Sigmoid colon (tissue), 7 donors: ENCODE data around the gene CTNNA2. TPM values are rescaled to one million over a fixed set of nuclear protein-coding genes. Genes with fewer than 3 reads are reported as not detected.

Experiments
- DNase-seq: peaks from one replicate; pipeline ENCODE4 v3.0.0-alpha.2; 2019
- H3K27ac ChIP-seq, 4 donors: fragments of 200-600 bp; sonication (generic); one replicate each; pipeline ENCODE4 v1.5.1; 2016 to 2019; ENCODE audit warnings: mild to moderate bottlenecking in 1 of 4
- H3K27me3 ChIP-seq, 3 donors: fragments of 200-600 bp; sonication (generic); one replicate each; pipeline ENCODE4 v1.5.1; 2019; ENCODE audit warnings: mild to moderate bottlenecking in 1 of 3
- H3K36me3 ChIP-seq, 4 donors: fragments of 200-600 bp; sonication (generic); one replicate each; pipeline ENCODE4 v1.5.1; 2016 to 2019
- H3K4me1 ChIP-seq, 4 donors: fragments of 200-600 bp; sonication (generic); one replicate each; pipeline ENCODE4 v1.5.1; 2017 to 2019
- H3K4me3 ChIP-seq, 4 donors: fragments of 200-600 bp; sonication (generic); one replicate each; pipeline ENCODE4 v1.5.1; 2017 to 2019; ENCODE audit warnings: mild to moderate bottlenecking in 2 of 4, moderate library complexity in 1 of 4
- H3K9me3 ChIP-seq, 4 donors: fragments of 200-600 bp in 3 of 4; sonication (generic) in 3 of 4; one replicate each; pipeline versions ENCODE4 v1.5.1 to v1.6.1; 2013 to 2019
- EP300 ChIP-seq, 4 donors: sonication (generic); formaldehyde crosslinking; IDR thresholded peaks; one replicate each; pipeline ENCODE4 v1.6.1; 2017; ENCODE audit warnings: antibody characterized with exemption in 4 of 4
- POLR2A ChIP-seq, 2 donors: fragments of 450-650 bp; IDR thresholded peaks; one replicate each; pipeline ENCODE4 v1.6.1; 2016; ENCODE audit warnings: antibody characterized with exemption in 2 of 2, mild to moderate bottlenecking in 2 of 2, moderate library complexity in 2 of 2
- POLR2AphosphoS5 ChIP-seq, 4 donors: sonication (generic); formaldehyde crosslinking; IDR thresholded peaks; one replicate each; pipeline ENCODE4 v1.6.1; 2017; ENCODE audit warnings: antibody characterized with exemption in 4 of 4
- WGBS, 2 donors: extraction: QIAGEN DNeasy Blood & Tissue Kit; methylation state at CpG; one replicate each; pipeline ENCODE4 v1.1.7; 2013; 5-methylcytosine and 5-hydroxymethylcytosine counted together
- intact Hi-C: fragments of 100-400 bp; cut with DNase I; formaldehyde crosslinking; loops from one replicate; pipeline ENCODE4 v1.15.1; 2023
- polyA plus RNA-seq, 3 donors: library from polyadenylated mRNA; stranded (reverse); fragments of 200-250 nt; gene quantifications; one replicate each; pipeline ENCODE4 v1.2.3, GENCODE V29; 2013
- total RNA-seq, 4 donors: library from RNA; depleted of rRNA; stranded (reverse); fragments of >200 nt; gene quantifications; one replicate each; pipeline ENCODE4 v1.1.0, GENCODE V29; 2016
- TF ChIP-seq, protein P1 (sequence below), 4 experiments: fragments of 450-650 bp in 3 of 4; fragments of 200-600 bp in 1 of 4; IDR thresholded peaks; one replicate each; pipeline ENCODE4 v1.5.1; 2016 to 2019; ENCODE audit warnings: antibody characterized with exemption in 4 of 4, mild to moderate bottlenecking in 3 of 4, moderate library complexity in 2 of 4
- donor health status: healthy with polysubstance abuse.
- donor health status: Bipolar disorder and iron deficiency.
- donor health status: healthy.

The CTNNA2 gene
- total and polyA plus RNA-seq, 7 donors = 1.4 to 8.6 (median 3.8) TPM; not detected in 2

DNA sequence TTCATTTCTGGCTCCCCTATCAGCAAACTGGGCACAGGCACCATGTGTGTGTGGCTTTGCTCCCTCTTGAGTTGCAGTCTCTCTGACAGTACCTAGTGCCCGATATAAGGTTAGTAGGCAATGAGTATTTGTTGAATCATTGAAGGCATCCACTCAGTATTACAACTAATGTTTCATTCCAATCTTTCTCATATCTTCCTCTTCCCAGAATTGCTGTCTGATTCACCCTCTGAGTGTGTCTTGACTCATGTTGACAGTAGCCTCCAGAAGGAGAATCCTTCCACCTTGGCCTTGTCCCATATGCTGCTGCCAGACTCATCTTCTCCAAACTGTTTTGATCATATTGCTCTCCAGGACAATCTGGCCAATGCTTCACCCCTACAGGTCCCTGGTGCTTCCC lies 589.2 kb downstream of the CTNNA2 start:
- Histone ChIP-seq H3K27ac (no peak overlapping the region), H3K4me1 (no peaks in the 10 kb centered on the region), H3K9me3 (no peaks in the 10 kb centered on the region), H3K36me3 (no peaks in the 10 kb centered on the region), H3K27me3 (no peaks in the 10 kb centered on the region), H3K4me3 (no peak overlapping the region)
- 98 to 100% methylated on average over 1 of the region's 1 CpG for WGBS, 2 donors
- DNase-seq = no peak
- intact Hi-C loops = no loop called here
- no peak for TF ChIP-seq POLR2A (IDR thresholded peaks at IDR 0.05)
- TF ChIP-seq, protein P1, sequence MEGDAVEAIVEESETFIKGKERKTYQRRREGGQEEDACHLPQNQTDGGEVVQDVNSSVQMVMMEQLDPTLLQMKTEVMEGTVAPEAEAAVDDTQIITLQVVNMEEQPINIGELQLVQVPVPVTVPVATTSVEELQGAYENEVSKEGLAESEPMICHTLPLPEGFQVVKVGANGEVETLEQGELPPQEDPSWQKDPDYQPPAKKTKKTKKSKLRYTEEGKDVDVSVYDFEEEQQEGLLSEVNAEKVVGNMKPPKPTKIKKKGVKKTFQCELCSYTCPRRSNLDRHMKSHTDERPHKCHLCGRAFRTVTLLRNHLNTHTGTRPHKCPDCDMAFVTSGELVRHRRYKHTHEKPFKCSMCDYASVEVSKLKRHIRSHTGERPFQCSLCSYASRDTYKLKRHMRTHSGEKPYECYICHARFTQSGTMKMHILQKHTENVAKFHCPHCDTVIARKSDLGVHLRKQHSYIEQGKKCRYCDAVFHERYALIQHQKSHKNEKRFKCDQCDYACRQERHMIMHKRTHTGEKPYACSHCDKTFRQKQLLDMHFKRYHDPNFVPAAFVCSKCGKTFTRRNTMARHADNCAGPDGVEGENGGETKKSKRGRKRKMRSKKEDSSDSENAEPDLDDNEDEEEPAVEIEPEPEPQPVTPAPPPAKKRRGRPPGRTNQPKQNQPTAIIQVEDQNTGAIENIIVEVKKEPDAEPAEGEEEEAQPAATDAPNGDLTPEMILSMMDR (IDR thresholded peaks at IDR 0.05) = no peak
- no peak for TF ChIP-seq POLR2AphosphoS5 (IDR thresholded peaks at IDR 0.05)
- no peak for TF ChIP-seq EP300 (IDR thresholded peaks at IDR 0.05)

- intact Hi-C loops = no loop called here
- Histone ChIP-seq H3K36me3 (no peaks in the 10 kb centered on the region), H3K27me3 (no peaks in the 10 kb centered on the region), H3K9me3 (no peaks in the 10 kb centered on the region), H3K4me3 (no peak overlapping the region), H3K4me1 (no peaks in the 10 kb centered on the region), H3K27ac (no peak overlapping the region)
- 91 to 93% methylated on average over 7 of the region's 7 CpGs for WGBS, 2 donors
- TF ChIP-seq EP300 (IDR thresholded peaks at IDR 0.05) (no peak), POLR2A (IDR thresholded peaks at IDR 0.05) (no peak), POLR2AphosphoS5 (IDR thresholded peaks at IDR 0.05) (no peak)
- TF ChIP-seq, protein P1 (IDR thresholded peaks at IDR 0.05) = no peak
- DNase-seq = no peak
Observed at GRCh38 chr2:80105015-80105640, 592.3 kb downstream of the CTNNA2 start.

DNA sequence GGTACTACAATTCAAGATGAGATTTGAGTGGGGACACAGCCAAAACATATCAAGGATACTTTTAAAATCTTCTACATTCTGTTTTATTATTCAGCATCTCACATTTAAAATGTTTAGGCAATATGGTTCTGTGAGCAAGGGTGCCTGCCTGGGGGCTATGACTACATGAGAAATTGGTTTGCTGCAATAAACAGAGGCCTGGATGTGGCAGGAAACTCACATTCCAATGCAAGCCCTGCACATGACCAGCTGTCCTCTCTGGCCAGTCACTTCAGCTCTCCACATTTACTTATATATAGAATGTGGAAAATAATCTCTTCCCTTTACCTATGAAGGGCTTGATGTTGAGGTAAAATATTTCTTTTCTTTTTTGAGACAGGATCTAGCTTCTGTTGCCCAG lies 598.3 kb downstream of the CTNNA2 start:
- no peak overlapping the region for H3K27ac ChIP-seq

GRCh38 chr2:80112790-80113189 lies 599.9 kb downstream of the CTNNA2 start:
- WGBS, 2 donors = 88% methylated on average over 3 of the region's 3 CpGs
- TF ChIP-seq POLR2A (IDR thresholded peaks at IDR 0.05) = no peak
- no peak for TF ChIP-seq EP300 (IDR thresholded peaks at IDR 0.05)
- TF ChIP-seq, protein P1 (IDR thresholded peaks at IDR 0.05) = no peak
- no peak for TF ChIP-seq POLR2AphosphoS5 (IDR thresholded peaks at IDR 0.05)

More for the DNA sequence above, 598.3 kb downstream of the CTNNA2 start:
- H3K27me3 ChIP-seq = no peaks in the 10 kb centered on the region
- H3K4me1 ChIP-seq = no peaks in the 10 kb centered on the region
- H3K9me3 ChIP-seq = no peaks in the 10 kb centered on the region
- no peak for DNase-seq
- no peak for TF ChIP-seq EP300 (IDR thresholded peaks at IDR 0.05)
- TF ChIP-seq, protein P1 (IDR thresholded peaks at IDR 0.05) = no peak
- TF ChIP-seq POLR2AphosphoS5 (IDR thresholded peaks at IDR 0.05) = no peak
- TF ChIP-seq POLR2A (IDR thresholded peaks at IDR 0.05) = no peak
- no peaks in the 10 kb centered on the region for H3K36me3 ChIP-seq
- intact Hi-C loops = no loop called here
- H3K4me3 ChIP-seq = no peak overlapping the region

DNA sequence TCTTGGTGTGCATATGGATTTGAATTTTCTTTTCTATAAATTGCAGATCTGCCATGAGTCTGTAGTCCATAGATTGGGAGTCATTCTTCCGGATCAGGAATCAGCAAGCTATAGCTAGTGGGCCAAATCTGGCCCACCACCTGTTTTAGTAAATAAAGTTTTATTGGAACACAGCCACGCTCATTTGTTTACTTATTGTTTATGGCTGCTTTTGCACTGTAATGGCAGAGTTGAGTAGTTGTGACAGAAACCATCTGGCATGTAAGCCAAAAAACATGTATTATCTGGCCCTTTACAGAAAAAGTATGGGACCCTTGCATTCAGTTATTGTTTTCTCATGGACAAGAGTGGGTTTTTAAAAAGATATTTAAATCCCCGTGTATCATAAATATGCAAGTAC lies 600.5 kb downstream of the CTNNA2 start:
- Histone ChIP-seq H3K27me3 (no peaks in the 10 kb centered on the region), H3K9me3 (no peaks in the 10 kb centered on the region), H3K27ac (no peak overlapping the region), H3K36me3 (no peaks in the 10 kb centered on the region), H3K4me1 (no peaks in the 10 kb centered on the region), H3K4me3 (no peak overlapping the region)
- intact Hi-C loops = no loop called here
- DNase-seq = no peak
- TF ChIP-seq, protein P1 (IDR thresholded peaks at IDR 0.05) = no peak
- TF ChIP-seq POLR2A (IDR thresholded peaks at IDR 0.05) (no peak), EP300 (IDR thresholded peaks at IDR 0.05) (no peak), POLR2AphosphoS5 (IDR thresholded peaks at IDR 0.05) (no peak)
- WGBS, 2 donors = 49 to 72% methylated on average over 3 of the region's 3 CpGs

More at GRCh38 chr2:80112790-80113189, 599.9 kb downstream of the CTNNA2 start:
- DNase-seq = no peak
- H3K4me3 ChIP-seq = no peak overlapping the region
- H3K9me3 ChIP-seq = no peaks in the 10 kb centered on the region
- H3K36me3 ChIP-seq = no peaks in the 10 kb centered on the region
- no peak overlapping the region for H3K27ac ChIP-seq
- no peaks in the 10 kb centered on the region for H3K27me3 ChIP-seq
- no peaks in the 10 kb centered on the region for H3K4me1 ChIP-seq
- intact Hi-C loops = no loop called here
